Neutrophil (primary cell): ENCODE measurements around the gene ATRN.

Source experiments
- H3K27ac ChIP-seq: fragments of 200-600 bp; sonication (generic); 2 replicates; pipeline ENCODE4 v1.5.1; 2016; ENCODE audit warnings: mild to moderate bottlenecking, moderate library complexity
- H3K27me3 ChIP-seq: fragments of 200-600 bp; sonication (generic); 2 replicates; pipeline ENCODE4 v1.6.0; 2016; ENCODE audit warnings: mild to moderate bottlenecking
- H3K36me3 ChIP-seq: fragments of 200-600 bp; sonication (generic); 2 replicates; pipeline ENCODE4 v1.5.1; 2017
- H3K4me1 ChIP-seq, 2 experiments: fragments of 200-600 bp in 1 of 2; sonication (generic) in 1 of 2; 1 replicate in 1 of 2; 2 replicates in 1 of 2; pipeline versions ENCODE4 v1.5.1 to v1.6.1; 2013 to 2016; ENCODE audit warnings: low read depth in 1 of 2, low read length in 1 of 2, mild to moderate bottlenecking in 1 of 2, moderate library complexity in 1 of 2; ENCODE audit not compliant: control insufficient read depth in 1 of 2, insufficient read depth in 1 of 2
- H3K4me3 ChIP-seq, 2 experiments: fragments of 200-600 bp in 1 of 2; sonication (generic) in 1 of 2; 1 replicate in 1 of 2; 2 replicates in 1 of 2; pipeline ENCODE4 v1.5.1; 2013 to 2016; ENCODE audit warnings: low read depth in 1 of 2, low read length in 1 of 2, mild to moderate bottlenecking in 1 of 2, moderate library complexity in 1 of 2
- H3K9me3 ChIP-seq: fragments of 200-600 bp; sonication (generic); 2 replicates; pipeline ENCODE4 v1.5.1; 2016
- CTCF ChIP-seq: fragments of 200-600 bp; sonication (generic); IDR thresholded peaks from 2 replicates; pipeline ENCODE4 v1.5.1; 2016; ENCODE audit warnings: antibody characterized with exemption

Gene ATRN

DNA sequence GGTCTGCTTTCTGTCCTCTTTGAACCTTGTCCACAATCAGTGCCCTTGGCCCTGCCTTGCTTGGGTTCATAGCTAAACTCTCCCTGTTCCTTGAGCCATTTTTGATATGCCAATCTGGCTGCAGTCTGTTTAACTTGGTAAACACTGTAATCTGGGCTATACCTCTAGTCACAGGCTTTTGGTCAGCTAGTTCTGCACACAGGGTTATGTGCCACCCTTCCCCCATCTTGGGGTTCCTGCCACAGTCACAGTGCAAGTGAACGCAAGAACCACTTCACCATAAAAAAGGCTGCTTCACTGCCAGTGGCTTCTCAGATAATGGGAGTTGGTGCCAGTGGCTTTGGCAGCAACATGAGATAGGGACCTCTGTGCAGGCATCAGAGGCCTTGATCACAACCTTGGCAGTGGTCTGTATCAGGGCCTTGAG, 10.9 kb upstream of the ATRN start:
- no peak overlapping the region for H3K27ac ChIP-seq
- no peaks in the 10 kb centered on the region for H3K27me3 ChIP-seq
- no peaks in the 10 kb centered on the region for H3K36me3 ChIP-seq
- H3K9me3 ChIP-seq: no peaks in the 10 kb centered on the region
- no peak overlapping the region for H3K4me3 ChIP-seq
- no peak for TF ChIP-seq CTCF
- H3K4me1 ChIP-seq: no peaks in the 10 kb centered on the region

DNA sequence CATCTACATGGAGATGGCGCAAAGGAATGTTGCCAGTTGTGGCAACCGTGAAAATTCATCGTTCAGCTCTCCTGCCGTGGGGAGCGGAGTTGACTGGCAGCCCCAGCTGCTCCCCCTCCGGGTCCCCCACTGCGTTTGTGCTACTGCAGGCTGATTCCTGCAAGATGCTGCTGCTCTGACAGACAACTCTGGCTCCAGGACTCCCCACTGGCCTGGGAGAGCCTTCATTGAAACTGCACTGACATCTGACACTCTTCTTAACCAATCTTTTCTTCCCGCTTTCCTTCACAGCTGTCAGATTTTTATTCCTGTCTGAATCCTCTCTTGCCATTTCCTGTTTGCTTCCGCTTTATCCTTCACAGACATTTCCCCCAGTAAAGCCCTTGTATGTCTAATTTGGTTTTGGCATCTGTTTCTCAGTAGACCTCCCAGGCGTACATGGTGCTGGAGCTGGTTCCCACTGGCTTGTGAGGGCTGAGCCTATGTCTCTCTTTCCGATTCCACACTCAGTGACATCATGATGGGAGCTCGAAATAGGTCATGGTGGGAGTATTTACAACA, 9.5 kb upstream of the ATRN start:
- no peak overlapping the region for H3K4me3 ChIP-seq
- no peak for TF ChIP-seq CTCF
- no peak overlapping the region for H3K27ac ChIP-seq
- peaks cover 6% of the 10 kb centered on the region for H3K27me3 ChIP-seq
- H3K36me3 ChIP-seq: no peaks in the 10 kb centered on the region
- H3K4me1 ChIP-seq: no peaks in the 10 kb centered on the region
- H3K9me3 ChIP-seq: no peaks in the 10 kb centered on the region

- Histone ChIP-seq H3K27ac (no peak overlapping the region), H3K4me3 (no peak overlapping the region), H3K4me1 (no peaks in the 10 kb centered on the region), H3K27me3 (peaks cover 14% of the 10 kb centered on the region), H3K9me3 (no peaks in the 10 kb centered on the region), H3K36me3 (no peaks in the 10 kb centered on the region)
- no peak for TF ChIP-seq CTCF
Measured at GRCh38 chr20:3461911-3462677, 8.7 kb upstream of the ATRN start.

DNA sequence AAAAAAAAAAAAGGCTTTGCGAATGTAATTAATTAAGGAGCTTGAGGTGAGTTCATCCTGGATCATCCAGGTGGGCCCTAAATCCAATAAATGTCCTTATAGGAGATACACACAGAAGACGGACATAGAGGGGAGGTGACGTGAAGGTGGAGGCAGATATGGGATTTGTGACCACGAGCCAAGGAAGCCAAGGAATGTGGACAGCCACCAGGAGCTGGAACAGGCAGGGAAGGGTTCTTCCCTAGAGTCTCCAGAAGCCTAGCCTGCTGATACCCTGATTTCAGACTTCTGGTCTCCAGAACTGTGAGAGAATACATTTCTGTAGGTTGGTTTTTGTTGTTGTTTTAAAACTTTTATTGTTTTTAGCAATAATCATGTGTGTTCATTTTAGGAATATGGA, 6.7 kb upstream of the ATRN start:
- Histone ChIP-seq H3K9me3 (no peaks in the 10 kb centered on the region), H3K4me1 (no peaks in the 10 kb centered on the region), H3K27ac (no peak overlapping the region), H3K4me3 (no peak overlapping the region), H3K27me3 (peaks cover 16% of the 10 kb centered on the region), H3K36me3 (no peaks in the 10 kb centered on the region)
- no peak for TF ChIP-seq CTCF

DNA sequence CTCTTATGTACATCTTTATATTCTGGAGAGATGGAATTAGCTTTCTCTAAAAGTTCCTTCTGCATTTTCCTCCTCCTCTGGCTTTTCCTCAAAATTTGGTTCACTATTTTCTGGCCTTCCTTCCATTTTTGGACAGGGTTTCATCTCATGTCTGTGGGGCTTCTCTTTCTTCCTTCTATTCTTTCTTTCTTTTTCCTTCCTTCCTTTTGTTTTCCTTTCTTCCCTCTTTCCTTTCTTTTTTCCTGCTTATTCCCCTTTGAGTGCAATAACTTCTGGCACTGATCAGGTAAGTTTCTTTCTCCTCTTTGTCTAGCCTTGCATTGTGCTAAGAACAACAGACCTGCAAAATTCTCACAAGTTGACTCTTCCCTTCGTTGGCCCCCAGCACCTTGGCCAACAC, 5.5 kb upstream of the ATRN start:
- H3K36me3 ChIP-seq: no peaks in the 10 kb centered on the region
- peaks cover 16% of the 10 kb centered on the region for H3K27me3 ChIP-seq
- no peaks in the 10 kb centered on the region for H3K9me3 ChIP-seq
- no peak overlapping the region for H3K4me3 ChIP-seq
- TF ChIP-seq CTCF: no peak
- H3K27ac ChIP-seq: no peak overlapping the region
- peaks cover under 1% of the 10 kb centered on the region in 2 experiments for H3K4me1 ChIP-seq
